MM.1S (cell line): Measurements from ENCODE around the gene BTBD9.

ENCODE experiments used
- DNase-seq: peaks from one replicate; pipeline ENCODE4 v3.0.0-alpha.2; 2015
- H2AFZ ChIP-seq: fragments of 300-600 bp; sonication (generic); 2 replicates; pipeline ENCODE4 v1.6.0; 2016; ENCODE audit warnings: antibody characterized with exemption, low read length
- H3F3A ChIP-seq: fragments of 300-600 bp; sonication (generic); 2 replicates; pipeline ENCODE4 v1.6.1; 2016; ENCODE audit warnings: mild to moderate bottlenecking, antibody characterized with exemption, low read length, moderate library complexity, mixed read lengths; ENCODE audit not compliant: insufficient read depth
- H3K27ac ChIP-seq: fragments of 300-600 bp; sonication (generic); 2 replicates; pipeline ENCODE4 v1.5.1; 2016; ENCODE audit warnings: mild to moderate bottlenecking, low read length
- H3K27me3 ChIP-seq: fragments of 300-600 bp; sonication (generic); replicated peaks from 2 replicates; pipeline ENCODE4 v1.6.0; 2016; ENCODE audit warnings: low read length; ENCODE audit not compliant: insufficient read depth
- H3K36me3 ChIP-seq: fragments of 300-600 bp; sonication (generic); replicated peaks from 2 replicates; pipeline ENCODE4 v1.6.1; 2016; ENCODE audit warnings: mild to moderate bottlenecking, low read length, mixed read lengths; ENCODE audit not compliant: insufficient read depth
- H3K4me1 ChIP-seq: fragments of 300-600 bp; sonication (generic); 2 replicates; pipeline ENCODE4 v1.6.1; 2016; ENCODE audit warnings: low read length, mixed read lengths
- H3K4me2 ChIP-seq: fragments of 300-600 bp; sonication (generic); 2 replicates; pipeline ENCODE4 v1.6.0; 2016; ENCODE audit warnings: low read depth, low read length
- H3K4me3 ChIP-seq: fragments of 300-600 bp; sonication (generic); 2 replicates; pipeline ENCODE4 v1.5.1; 2016; ENCODE audit warnings: low read length, mixed read lengths
- H3K79me2 ChIP-seq: fragments of 300-600 bp; sonication (generic); 2 replicates; pipeline ENCODE4 v1.6.1; 2016; ENCODE audit warnings: mixed run types, low read length, mixed read lengths
- H3K9ac ChIP-seq: fragments of 300-600 bp; sonication (generic); 2 replicates; pipeline ENCODE4 v1.6.1; 2016; ENCODE audit warnings: low read length, mixed read lengths
- H3K9me2 ChIP-seq: fragments of 300-600 bp; sonication (generic); replicated peaks from 2 replicates; pipeline ENCODE4 v1.6.1; 2016; ENCODE audit warnings: mild to moderate bottlenecking, low read length, mixed read lengths; ENCODE audit not compliant: insufficient read depth
- H3K9me3 ChIP-seq: fragments of 300-600 bp; sonication (generic); replicated peaks from 2 replicates; pipeline ENCODE4 v1.6.1; 2016; ENCODE audit warnings: mild to moderate bottlenecking, low read length, mixed read lengths; ENCODE audit not compliant: insufficient read depth
- H4K20me1 ChIP-seq: fragments of 300-600 bp; sonication (generic); 2 replicates; pipeline ENCODE4 v1.6.1; 2016; ENCODE audit warnings: mild to moderate bottlenecking, low read length, moderate library complexity, mixed read lengths; ENCODE audit not compliant: insufficient read depth
- EZH2 ChIP-seq: fragments of 300-600 bp; sonication (generic); optimal IDR thresholded peaks from 2 replicates; pipeline ENCODE3; 2017; ENCODE audit warnings: low read depth, mild to moderate bottlenecking, antibody characterized with exemption, low read length, mixed read lengths
- EZH2phosphoT487 ChIP-seq: fragments of 300-600 bp; sonication (generic); IDR thresholded peaks from 2 replicates; pipeline ENCODE4 v1.6.1; 2018; ENCODE audit warnings: antibody characterized with exemption, low read length
- TF ChIP-seq, protein P1 (sequence below): fragments of 300-600 bp; sonication (generic); IDR thresholded peaks from 2 replicates; pipeline ENCODE4 v1.5.1; 2016; ENCODE audit warnings: antibody characterized with exemption, low read length, mixed read lengths

The BTBD9 gene

DNA sequence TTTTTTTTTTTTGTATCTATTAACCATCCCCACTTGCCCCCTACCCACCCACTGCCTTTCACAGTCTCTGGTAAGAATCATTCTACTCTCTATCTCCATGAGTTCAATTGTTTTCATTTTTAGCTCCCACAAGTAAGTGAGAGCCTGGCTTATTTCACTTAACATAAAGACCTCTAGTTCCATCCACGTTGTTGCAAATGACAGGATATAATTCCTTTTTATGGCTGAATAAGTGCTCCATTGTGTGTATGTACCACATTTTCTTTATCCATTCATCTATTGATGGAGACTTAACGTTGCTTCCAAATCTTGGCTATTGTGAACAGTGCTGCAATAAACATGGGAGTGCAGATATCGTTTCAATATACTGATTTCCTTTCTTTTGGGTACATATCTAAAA lies 328.5 kb downstream of the BTBD9 start:
- no peak for DNase-seq
- TF ChIP-seq EZH2 (no peak), EZH2phosphoT487 (no peak)
- TF ChIP-seq, protein P1, sequence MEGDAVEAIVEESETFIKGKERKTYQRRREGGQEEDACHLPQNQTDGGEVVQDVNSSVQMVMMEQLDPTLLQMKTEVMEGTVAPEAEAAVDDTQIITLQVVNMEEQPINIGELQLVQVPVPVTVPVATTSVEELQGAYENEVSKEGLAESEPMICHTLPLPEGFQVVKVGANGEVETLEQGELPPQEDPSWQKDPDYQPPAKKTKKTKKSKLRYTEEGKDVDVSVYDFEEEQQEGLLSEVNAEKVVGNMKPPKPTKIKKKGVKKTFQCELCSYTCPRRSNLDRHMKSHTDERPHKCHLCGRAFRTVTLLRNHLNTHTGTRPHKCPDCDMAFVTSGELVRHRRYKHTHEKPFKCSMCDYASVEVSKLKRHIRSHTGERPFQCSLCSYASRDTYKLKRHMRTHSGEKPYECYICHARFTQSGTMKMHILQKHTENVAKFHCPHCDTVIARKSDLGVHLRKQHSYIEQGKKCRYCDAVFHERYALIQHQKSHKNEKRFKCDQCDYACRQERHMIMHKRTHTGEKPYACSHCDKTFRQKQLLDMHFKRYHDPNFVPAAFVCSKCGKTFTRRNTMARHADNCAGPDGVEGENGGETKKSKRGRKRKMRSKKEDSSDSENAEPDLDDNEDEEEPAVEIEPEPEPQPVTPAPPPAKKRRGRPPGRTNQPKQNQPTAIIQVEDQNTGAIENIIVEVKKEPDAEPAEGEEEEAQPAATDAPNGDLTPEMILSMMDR = no peak
- H3K4me1 ChIP-seq = peaks cover 15% of the 10 kb centered on the region

DNA sequence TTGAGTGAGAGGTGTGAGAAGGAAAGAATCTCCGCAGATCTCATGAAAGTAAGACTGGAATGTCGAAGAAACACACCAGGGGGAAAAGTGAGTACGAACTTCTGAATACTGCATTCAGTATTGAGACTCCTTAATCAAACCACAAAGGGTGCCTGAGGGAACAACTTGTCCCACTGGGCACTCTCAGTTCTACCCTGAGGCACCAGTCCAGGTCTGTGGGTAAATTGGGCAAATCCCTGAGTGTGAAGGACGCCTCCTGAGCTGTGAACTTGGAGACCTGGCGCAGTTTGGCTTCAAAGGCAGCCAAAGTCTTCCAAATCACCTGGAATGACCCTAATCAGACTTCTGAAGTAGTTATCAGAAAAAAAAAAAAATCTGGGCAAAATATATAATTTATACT lies 329.7 kb downstream of the BTBD9 start:
- no peaks in the 10 kb centered on the region for H3K36me3 ChIP-seq
- H3K9ac ChIP-seq = no peak overlapping the region
- no peaks in the 10 kb centered on the region for H3K9me3 ChIP-seq
- peaks cover 15% of the 10 kb centered on the region for H3K4me1 ChIP-seq
- H3K27ac ChIP-seq = no peak overlapping the region
- TF ChIP-seq EZH2 (no peak), EZH2phosphoT487 (no peak)
- TF ChIP-seq, protein P1 = no peak
- no peaks in the 10 kb centered on the region for H3K79me2 ChIP-seq
- H3K4me2 ChIP-seq = no peak overlapping the region
- no peaks in the 10 kb centered on the region for H3F3A ChIP-seq
- no peak overlapping the region for H2AFZ ChIP-seq
- H3K27me3 ChIP-seq = no peaks in the 10 kb centered on the region
- H4K20me1 ChIP-seq = no peaks in the 10 kb centered on the region
- no peak overlapping the region for H3K4me3 ChIP-seq
- DNase-seq = no peak
- H3K9me2 ChIP-seq = no peaks in the 10 kb centered on the region

More for the DNA sequence above, 328.5 kb downstream of the BTBD9 start:
- Histone ChIP-seq H3K9ac (no peak overlapping the region), H3K36me3 (no peaks in the 10 kb centered on the region), H4K20me1 (no peaks in the 10 kb centered on the region), H3K9me2 (no peaks in the 10 kb centered on the region), H2AFZ (no peak overlapping the region), H3K4me3 (no peak overlapping the region), H3K4me2 (no peak overlapping the region), H3K79me2 (no peaks in the 10 kb centered on the region), H3F3A (no peaks in the 10 kb centered on the region), H3K27me3 (no peaks in the 10 kb centered on the region), H3K9me3 (no peaks in the 10 kb centered on the region), H3K27ac (no peak overlapping the region)

DNA sequence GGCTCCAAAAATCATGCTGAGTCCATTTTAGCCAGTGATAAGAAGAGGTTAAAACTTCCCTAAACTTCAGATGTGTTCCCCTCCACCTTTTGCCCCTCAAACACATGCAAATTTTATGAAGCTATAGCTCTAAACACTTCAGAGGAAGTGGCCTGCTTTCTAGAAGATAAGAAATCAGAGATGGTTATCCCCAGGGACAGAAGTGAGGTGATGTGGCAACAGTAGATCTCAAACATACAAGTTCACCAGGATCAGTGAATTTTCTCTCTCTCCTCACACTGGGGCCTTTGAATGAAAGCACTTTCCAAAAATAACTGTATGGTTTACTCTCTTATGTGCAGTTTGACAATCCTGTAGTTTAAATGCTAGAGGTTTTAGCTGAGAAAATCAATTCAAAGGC lies 332.0 kb downstream of the BTBD9 start:
- TF ChIP-seq, protein P1 = no peak
- TF ChIP-seq EZH2 (no peak), EZH2phosphoT487 (no peak)
- Histone ChIP-seq H3K27me3 (no peaks in the 10 kb centered on the region), H3K79me2 (no peaks in the 10 kb centered on the region), H3K4me3 (no peak overlapping the region), H3K27ac (no peak overlapping the region), H3F3A (no peaks in the 10 kb centered on the region), H3K9me2 (no peaks in the 10 kb centered on the region), H3K36me3 (no peaks in the 10 kb centered on the region), H4K20me1 (no peaks in the 10 kb centered on the region), H2AFZ (no peak overlapping the region), H3K4me2 (no peak overlapping the region), H3K9me3 (no peaks in the 10 kb centered on the region), H3K9ac (no peak overlapping the region), H3K4me1 (peaks cover 15% of the 10 kb centered on the region)
- DNase-seq = no peak
